Bronchial epithelial cell (primary cell): ENCODE measurements around the gene GUCY2C. TPM values are rescaled to one million over a fixed set of nuclear protein-coding genes. Genes with fewer than 3 reads are reported as not detected.
"Not testable (repeated sequence)": the region's sequence is repeated elsewhere in the genome, so short reads cannot be mapped to it uniquely, and the experiment has no call there.

Experiments used
- DNase-seq: peaks from one replicate; pipeline ENCODE4 v3.0.0-alpha.2; 2010; ENCODE audit warnings: low read depth
- FAIRE-seq: peaks from 2 replicates; lab custom pipeline; 2011; peaks lifted over from hg19 to GRCh38; lab: Jason Lieb, UNC
- H3K27me3 ChIP-seq: 2 replicates; pipeline ENCODE4 v1.5.1; 2011; ENCODE audit warnings: low read length; ENCODE audit not compliant: control insufficient read depth, insufficient read depth
- H3K36me3 ChIP-seq: 2 replicates; pipeline ENCODE4 v1.5.1; 2011; ENCODE audit warnings: low read length; ENCODE audit not compliant: control insufficient read depth, insufficient read depth
- H3K4me3 ChIP-seq: 2 replicates; pipeline ENCODE4 v1.5.1; 2011; ENCODE audit warnings: mild to moderate bottlenecking, low read depth, low read length, control low read depth
- total RNA-seq: library from RNA; depleted of rRNA; stranded (reverse); fragments of >200 nt; gene quantifications from 2 replicates; pipeline ENCODE4 v1.2.1, GENCODE V29; 2014
- TF ChIP-seq, protein P1 (sequence below): IDR thresholded peaks from 2 replicates; pipeline ENCODE4 v1.5.1; 2011; ENCODE audit warnings: mild to moderate bottlenecking, moderate library complexity, low read length, control low read depth, inconsistent platforms; ENCODE audit not compliant: insufficient read depth, severe bottlenecking

GUCY2C gene
- total RNA-seq, 1 donor from 2014 or later = not detected

DNA sequence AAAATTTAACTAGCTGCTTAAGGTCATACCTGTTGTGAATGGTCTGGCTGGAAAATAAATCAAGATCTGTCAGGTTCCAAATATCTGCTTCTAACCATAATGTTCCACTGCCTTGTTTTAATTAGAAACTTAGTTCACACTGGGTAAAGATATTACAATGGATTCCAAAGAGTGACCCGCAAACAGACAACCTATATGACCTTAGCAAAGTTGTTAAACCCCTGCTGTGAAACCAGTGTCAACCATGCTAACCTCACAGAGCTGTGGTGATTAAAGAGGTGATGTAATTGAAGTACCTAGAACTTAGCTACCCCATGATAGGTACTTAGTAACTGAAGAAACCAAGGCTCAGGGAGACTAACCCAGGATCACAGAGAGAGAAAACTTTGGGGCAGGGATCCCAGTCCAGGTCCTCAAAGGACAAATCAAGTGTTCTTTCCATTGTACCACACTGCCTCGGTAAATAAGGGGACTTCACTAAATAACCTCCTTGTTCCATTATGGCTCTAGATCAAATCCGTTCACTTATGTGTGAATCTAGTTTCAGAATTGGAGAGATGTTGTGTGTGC is 2.2 kb downstream of the GUCY2C start:
- no peak overlapping the region for H3K4me3 ChIP-seq
- H3K27me3 ChIP-seq = no peaks in the 10 kb centered on the region
- TF ChIP-seq, protein P1, sequence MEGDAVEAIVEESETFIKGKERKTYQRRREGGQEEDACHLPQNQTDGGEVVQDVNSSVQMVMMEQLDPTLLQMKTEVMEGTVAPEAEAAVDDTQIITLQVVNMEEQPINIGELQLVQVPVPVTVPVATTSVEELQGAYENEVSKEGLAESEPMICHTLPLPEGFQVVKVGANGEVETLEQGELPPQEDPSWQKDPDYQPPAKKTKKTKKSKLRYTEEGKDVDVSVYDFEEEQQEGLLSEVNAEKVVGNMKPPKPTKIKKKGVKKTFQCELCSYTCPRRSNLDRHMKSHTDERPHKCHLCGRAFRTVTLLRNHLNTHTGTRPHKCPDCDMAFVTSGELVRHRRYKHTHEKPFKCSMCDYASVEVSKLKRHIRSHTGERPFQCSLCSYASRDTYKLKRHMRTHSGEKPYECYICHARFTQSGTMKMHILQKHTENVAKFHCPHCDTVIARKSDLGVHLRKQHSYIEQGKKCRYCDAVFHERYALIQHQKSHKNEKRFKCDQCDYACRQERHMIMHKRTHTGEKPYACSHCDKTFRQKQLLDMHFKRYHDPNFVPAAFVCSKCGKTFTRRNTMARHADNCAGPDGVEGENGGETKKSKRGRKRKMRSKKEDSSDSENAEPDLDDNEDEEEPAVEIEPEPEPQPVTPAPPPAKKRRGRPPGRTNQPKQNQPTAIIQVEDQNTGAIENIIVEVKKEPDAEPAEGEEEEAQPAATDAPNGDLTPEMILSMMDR = no peak
- no peak for DNase-seq
- no peak for FAIRE-seq
- no peaks in the 10 kb centered on the region for H3K36me3 ChIP-seq

DNA sequence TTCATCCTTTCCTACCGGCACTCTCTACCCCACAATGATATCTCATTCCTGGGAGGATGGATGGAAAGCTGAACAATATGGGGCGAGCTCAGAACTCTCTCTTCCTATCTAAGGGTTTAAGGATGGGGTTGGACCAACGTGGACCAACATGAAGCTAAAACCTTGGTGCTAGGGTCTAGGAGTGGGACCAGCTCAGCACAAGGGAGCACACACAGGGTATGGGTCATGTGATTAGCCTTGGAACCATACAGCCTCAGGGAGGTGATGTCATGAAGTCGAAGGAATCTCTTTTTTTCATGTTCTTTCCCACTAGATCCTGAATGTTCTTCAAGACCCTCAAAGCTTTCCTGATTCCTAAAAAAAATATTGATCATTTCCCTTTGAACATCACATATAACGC is 3.3 kb downstream of the GUCY2C start:
- H3K4me3 ChIP-seq = no peak overlapping the region
- H3K36me3 ChIP-seq = no peaks in the 10 kb centered on the region
- H3K27me3 ChIP-seq = no peaks in the 10 kb centered on the region
- DNase-seq (no peak), FAIRE-seq (no peak)
- TF ChIP-seq, protein P1 = no peak

DNA sequence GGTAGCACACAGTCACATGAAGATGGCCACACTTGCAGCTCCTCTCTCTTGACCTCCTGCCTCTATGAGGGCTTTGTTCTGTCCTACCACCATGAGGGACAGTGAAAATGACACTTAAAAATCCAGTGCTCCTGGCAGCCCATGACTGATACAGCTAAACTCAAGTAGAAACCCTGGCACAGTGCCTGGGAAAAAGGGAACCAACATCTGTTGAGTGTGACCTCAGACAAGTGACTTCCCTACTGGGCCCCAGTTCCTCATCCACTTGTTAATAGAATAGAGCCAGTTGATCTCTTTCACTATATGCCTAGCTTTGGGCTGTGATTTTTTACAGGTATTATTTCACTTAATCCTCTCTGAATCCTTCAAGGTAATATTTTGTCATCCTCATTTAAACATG is 4.8 kb downstream of the GUCY2C start:
- FAIRE-seq (no peak), DNase-seq (no peak)
- Histone ChIP-seq H3K36me3 (no peaks in the 10 kb centered on the region), H3K4me3 (no peak overlapping the region), H3K27me3 (no peaks in the 10 kb centered on the region)
- TF ChIP-seq, protein P1 = no peak

DNA sequence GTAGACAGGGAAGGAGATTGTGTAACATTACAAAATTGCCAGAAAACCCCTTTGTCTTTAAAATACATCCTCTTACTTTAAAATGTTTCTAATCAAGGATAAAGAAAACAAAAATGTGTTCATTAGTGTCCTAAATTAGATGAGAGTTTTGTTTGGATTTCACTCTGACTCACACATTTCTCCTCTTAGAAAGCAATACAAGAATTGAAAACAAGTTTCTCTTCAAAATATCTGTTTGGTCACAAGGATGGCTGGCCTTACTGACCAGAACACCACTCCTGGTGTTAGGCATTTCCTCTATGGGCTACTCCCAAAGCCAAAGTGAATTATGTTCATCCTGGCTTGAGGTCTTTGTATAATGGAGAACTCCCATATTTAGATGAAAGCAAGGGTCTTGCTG is 6.4 kb downstream of the GUCY2C start:
- no peaks in the 10 kb centered on the region for H3K36me3 ChIP-seq
- DNase-seq (no peak), FAIRE-seq (no peak)
- H3K27me3 ChIP-seq = no peaks in the 10 kb centered on the region
- TF ChIP-seq, protein P1 = no peak
- H3K4me3 ChIP-seq = no peak overlapping the region

DNA sequence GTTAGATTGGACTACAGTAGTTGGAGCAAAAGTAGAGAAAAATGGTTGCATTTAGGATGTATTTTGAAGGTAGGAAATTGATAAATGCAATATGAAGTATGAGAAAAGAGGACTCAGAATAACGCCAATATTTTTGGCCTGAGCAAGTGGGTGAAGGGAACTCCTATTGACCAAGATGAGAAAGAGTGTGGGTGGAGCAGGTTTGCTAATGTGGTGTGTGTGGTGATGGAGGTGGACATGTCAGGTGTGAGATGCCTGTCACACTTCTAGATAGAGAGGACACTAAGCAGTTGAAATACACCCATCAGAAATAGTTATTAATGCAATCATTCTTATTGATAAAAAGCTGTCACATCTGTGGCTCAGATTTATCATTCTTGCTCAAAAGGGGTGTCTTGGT is 7.3 kb downstream of the GUCY2C start:
- Histone ChIP-seq H3K27me3 (no peaks in the 10 kb centered on the region), H3K36me3 (no peaks in the 10 kb centered on the region), H3K4me3 (no peak overlapping the region)
- DNase-seq = no peak
- no peak for FAIRE-seq
- TF ChIP-seq, protein P1 = no peak

DNA sequence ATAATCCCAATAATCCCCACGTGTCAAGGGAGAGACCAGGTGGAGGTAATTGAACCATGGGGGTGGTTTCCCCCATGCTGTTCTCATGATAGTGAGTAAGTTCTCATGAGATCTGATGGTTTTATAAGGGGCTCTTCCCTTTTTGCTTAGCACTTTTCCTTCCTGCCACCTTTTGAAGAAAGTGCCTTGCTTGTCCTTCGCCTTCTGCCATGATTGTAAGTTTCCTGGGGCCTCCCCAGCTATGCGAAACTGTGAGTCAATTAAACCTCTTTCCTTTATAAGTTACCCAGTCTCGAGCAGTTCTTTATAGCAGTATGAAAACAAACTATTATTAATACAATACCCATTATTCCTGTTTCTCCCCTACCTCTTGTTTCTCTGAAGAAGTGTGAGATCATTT is 14.2 kb downstream of the GUCY2C start:
- not testable (repeated sequence) for DNase-seq, H3K27me3 ChIP-seq, FAIRE-seq

More for the DNA sequence above, 14.2 kb downstream of the GUCY2C start:
- H3K4me3 ChIP-seq, H3K36me3 ChIP-seq: not testable (repeated sequence)
